CD4-positive, alpha-beta T cell treated with Interleukin-17A for 1 hour (primary cell): ENCODE results near the gene SCIN.
"Not testable (repeated sequence)": the region's sequence is repeated elsewhere in the genome, so short reads cannot be mapped to it uniquely, and the experiment has no call there.

ENCODE experiments used
- DNase-seq: peaks from one replicate; pipeline ENCODE4 v3.0.0-alpha.2; 2020

The SCIN gene

DNA sequence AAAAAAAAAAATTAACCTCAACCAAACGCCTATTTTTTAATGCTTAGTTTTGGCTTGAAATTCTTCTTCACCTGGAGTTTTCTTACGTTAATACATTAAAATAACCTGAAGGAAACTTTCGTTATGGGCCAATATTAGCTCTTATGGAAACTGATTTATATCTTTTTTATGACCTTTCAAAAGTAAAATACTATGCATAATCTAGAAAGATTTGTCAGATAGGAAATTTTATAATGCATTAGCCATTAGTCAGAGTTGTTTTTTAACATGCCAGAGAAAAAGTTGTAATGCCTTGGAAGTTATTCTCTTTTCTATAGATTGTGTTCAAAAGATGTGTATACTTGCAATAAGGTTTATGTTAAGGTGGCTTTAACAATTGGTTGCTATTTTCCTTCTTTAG lies 82.6 kb downstream of the SCIN start:
- DNase-seq = no peak

- DNase-seq = no peak
These were observed 83.0 kb downstream of the SCIN start for GRCh38 chr7:12653518-12653917.

DNA sequence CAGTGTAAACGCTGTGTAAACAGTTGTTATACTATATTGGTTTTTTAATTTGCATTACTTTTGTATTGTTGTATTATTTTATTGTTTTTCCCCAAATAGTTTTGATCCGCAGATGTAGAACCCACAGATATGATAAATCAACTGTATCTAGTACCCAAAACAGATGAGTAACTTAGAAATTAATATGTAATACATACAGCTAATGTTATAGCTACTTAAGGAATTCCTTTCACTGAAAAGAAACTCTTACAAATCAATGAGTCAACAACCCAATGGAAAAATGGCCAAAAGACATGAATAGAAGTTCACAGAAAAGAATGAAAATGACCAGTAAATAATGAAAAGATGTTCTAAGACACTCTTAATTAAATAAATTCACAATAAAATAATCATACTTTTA lies 84.6 kb downstream of the SCIN start:
- DNase-seq = no peak

- not testable (repeated sequence) for DNase-seq
These were observed 89.9 kb downstream of the SCIN start for GRCh38 chr7:12660423-12660822.

- not testable (repeated sequence) for DNase-seq
These were observed 90.5 kb downstream of the SCIN start for GRCh38 chr7:12660986-12661385.

DNA sequence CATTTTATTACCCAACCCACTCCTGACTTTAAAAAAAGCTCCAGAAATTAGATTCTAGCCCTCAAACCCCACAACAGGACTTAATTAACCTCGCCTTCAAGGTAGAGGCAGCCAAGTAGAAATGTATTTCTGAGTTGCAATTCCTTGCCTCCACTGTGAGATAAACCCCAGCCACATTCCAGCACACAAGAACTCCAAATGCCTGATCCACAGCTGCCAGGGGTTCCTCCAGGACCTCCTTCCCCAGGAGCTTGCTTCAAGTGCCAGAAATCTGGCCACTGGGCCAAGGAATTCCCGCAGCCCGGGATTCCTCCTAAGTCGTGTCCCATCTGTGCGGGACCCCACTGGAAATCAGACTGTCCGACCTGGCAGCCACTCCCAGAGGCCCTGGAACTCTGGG lies 91.1 kb downstream of the SCIN start:
- DNase-seq = no peak

- no peak for DNase-seq
These were observed 99.6 kb downstream of the SCIN start for GRCh38 chr7:12670000-12670729.

DNA sequence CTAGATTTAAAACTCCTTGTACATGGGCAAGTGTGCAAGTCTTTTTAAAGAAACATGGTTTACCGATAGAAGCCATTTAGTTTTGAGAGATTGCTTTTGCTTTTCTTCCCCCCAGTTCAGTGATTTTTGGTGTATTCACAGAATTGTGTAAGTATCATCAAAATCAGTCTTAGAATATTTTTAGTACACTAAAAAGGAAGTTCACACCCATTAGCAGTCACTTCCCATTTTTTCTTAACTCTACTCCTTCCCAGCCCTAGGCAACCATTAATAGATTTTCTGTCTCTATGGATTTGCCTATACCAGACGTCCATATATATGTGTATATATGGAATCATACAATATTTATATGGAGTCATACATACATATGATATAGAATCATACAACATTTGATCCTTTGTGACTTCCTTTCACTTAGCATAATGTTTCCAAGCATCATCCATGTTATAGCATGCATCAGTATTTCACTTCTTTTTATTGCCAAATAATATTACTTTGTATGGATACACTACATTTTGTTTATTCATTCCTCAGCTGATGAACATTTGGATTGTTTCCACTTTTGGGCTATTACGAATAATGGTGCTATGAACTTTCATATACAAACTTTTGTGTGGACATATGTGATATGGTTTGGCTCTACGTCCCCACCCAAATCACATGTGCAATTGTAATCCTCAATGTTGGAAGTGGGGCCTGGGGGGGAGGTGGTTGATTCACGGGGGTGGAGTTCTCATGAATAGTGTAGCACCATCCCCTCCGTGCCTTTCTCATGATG lies 100.4 kb downstream of the SCIN start:
- DNase-seq = no peak

GRCh38 chr7:12673436-12673835 lies 102.9 kb downstream of the SCIN start:
- not testable (repeated sequence) for DNase-seq

DNA sequence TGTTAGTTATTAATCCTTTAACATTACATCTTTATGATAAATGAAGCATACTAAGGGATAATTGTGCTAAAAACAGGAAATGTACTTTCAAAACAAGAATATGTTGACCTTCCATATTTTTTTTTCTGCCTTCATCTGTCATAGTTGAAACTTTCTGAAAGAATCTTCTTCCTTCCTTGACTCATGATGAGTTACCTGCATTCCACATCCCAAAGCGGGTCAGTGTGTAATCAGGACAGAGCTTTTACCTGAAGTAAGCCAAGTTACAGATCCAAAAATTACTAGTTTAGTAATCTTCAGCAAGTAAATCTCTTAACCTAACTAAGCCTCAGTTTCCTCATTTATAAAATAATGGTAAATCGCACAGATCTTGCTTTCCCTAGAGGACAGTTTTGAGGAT lies 103.5 kb downstream of the SCIN start:
- no peak for DNase-seq

DNA sequence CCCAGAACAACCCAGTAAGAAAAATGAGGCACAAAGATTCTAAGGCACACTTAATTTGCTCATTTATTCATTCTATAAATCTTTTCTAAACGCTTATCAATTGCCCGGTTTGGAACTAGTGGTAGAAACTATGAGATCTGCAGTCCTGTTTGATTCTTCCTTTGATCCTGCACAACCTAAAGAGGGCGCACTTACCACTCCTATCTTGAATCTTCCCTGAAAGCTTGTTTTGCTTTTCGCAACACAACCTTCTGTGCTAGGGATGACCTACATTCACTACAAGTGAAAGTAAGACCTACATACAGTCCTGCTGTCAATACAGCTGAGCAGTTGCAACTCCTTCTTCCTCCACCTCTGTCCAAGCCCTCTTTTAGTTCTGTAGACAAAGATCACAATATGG lies 104.3 kb downstream of the SCIN start:
- DNase-seq = peak; percentile 80

GRCh38 chr7:12683678-12684585 lies 113.4 kb downstream of the SCIN start:
- DNase-seq = no peak

DNA sequence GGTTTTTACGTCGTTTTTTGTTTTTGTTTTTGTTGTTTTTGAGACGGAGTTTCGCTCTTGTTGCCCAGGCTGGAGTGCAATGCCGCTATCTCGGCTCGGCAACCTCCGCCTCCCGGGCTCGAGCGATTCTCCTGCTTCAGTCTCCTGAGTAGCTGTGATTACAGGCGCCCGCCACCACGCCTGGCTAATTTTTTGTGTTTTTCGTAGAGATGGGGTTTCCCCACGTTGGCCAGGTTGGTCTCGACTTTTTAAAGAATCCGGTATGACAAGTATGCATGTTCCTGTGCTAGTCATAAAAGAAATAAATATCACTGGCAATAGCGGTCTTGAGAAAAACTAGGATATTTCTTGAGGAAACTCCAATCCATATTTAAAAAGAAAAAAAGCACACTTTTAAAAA lies 114.2 kb downstream of the SCIN start:
- peak; percentile 16 for DNase-seq

DNA sequence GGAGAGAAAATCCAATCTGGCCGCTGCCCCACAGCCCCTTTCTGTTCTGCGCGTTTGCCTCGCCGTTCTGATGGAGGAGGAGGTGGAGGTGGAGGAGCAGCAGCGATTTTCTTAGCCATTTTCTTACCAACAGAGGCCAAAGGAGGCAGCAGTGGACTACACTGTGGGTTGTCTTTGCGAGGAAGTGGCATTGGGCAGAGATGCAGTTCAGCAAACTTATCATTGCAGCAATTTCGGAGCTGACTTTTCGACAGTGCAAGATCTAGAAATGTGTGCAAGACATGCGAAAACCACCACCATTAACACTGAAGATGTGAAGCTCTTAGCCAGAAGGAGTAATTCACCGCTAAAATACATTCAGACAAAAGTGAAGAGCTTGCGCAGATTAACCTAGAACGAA lies 115.0 kb downstream of the SCIN start:
- DNase-seq = peak; percentile 65

DNA sequence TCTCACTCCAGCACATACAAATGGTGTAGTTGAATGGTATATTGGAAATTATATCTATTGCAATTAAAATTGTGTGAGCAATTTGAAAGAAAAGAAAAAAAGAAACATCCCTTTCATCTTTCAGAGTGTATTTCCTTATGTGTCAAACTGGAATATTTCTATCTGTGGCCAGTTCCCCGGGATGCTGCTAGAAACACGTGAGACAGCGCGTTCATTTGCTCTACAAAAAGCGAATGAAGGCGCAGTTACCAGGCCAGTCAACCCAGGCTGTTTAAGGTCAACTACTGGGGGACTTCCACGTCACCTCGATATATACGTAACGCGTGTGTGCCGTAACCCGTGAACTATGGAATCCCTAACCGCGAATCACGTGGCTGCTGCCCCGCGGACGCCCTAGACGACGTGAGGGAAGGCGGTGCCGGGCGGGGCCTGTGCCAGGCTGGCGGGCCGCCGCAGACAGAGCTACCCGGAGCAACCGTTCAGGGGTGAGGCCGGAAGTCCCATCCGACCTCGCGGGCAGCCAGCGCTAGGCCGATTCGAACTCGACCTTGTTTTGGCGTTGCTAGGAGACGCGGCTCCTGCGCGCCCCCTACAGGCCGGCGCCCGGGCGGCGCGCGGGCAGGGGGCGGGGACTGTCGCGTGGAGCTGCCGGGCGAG lies 115.8 kb downstream of the SCIN start:
- peak; percentile 99 for DNase-seq

- peak; percentile 93 for DNase-seq
These were observed 116.6 kb downstream of the SCIN start, which contains the start of gene ARL4A for GRCh38 chr7:12686891-12687717. Gene ARL4A (plus strand): TSS chr7:12687633. CDS start chr7:12688255, 622 bp downstream.

- no peak for DNase-seq
These were observed 117.2 kb downstream of the SCIN start for GRCh38 chr7:12687718-12688171.

DNA sequence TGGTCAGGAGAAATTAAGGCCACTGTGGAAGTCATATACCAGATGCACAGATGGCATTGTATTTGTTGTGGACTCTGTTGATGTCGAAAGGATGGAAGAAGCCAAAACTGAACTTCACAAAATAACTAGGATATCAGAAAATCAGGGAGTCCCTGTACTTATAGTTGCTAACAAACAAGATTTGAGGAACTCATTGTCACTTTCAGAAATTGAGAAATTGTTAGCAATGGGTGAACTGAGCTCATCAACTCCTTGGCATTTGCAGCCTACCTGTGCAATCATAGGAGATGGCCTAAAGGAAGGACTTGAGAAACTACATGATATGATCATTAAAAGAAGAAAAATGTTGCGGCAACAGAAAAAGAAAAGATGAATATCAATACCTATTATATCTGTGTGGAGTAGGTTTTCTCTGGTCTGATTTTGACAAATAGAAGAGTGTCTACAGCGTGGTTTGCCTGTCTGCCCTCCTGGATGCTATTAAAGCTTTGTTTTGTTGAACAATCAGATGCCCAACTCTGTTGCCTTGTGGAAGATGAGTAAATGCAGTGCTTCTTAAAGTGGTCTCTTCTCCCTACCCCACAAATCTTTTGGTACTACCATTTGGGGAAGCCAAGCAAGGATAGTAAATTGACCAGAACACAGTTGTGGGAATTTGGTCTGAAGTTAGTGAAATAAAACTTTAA lies 118.1 kb downstream of the SCIN start:
- not testable (repeated sequence) for DNase-seq

DNA sequence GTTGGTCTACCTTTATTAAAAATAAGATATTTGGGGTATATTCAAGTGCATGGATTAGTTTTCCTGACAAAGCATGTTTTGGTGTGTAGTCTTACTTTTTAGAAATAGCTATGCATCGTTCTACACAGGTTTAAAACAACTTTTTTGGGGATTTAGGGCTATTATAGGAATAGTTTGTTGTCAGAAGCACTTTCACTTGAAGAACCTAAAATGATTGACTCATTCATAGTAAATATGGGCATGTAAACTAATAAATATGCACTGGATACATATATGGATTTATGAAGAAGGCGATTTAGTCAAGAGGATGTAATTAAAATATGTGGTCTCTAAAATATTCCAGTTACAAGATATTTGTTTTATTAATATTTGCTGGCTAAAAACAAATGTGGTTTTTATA lies 118.9 kb downstream of the SCIN start:
- DNase-seq = no peak

DNA sequence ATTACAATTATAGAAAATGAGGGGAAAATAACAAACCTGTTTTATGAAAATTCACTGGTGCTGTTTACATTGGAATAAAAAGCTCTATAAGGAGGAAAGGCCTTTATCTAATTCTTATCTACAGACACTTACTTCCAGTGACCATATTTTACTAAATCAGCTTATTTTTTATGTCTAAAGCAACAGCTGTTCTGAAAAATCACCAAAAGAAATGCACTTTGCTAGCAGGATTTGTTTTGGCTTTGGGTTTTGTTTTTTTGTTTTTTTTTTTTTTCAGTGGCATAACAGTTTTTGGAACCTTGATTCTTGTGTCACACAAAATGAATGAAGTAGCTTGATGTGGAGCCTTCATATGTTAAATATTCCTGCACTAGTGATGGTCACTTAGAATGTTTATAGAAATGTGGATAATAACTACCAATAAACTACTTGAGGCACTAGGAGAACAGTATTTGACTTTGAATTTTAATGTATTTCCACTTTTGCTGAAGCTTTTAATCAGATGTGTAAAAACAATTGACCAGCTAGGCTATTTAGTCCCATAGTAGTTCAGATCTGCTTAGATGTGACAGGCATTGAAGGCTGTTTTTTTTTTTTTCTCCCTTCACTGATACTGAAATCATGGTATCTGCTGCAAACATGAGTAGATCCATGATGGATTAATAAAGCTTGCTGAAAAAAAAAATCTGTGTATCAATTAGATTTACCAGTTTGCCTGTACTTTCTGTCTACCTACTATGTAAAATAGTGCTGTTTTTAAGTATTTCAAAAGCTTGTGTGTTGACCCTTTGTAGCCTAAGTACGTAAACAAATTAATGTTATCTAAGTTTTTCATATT lies 119.7 kb downstream of the SCIN start:
- no peak for DNase-seq
